A549 (cell line): Measurements from ENCODE around the gene PAM. TPM values are rescaled to one million over a fixed set of nuclear protein-coding genes. Genes with fewer than 3 reads are reported as not detected.

Experiments used
- ATAC-seq, 2 experiments: fragments of 200-7000 bp in 1 of 2; fragments of >200 bp in 1 of 2; cut with Nextera tagmentation in 1 of 2; cut with Tn5 transposase in 1 of 2; 3 replicates each; pipeline versions ENCODE4 v1.8.0 to v1.9.1; 2018 to 2020; ENCODE audit warnings: mild to moderate bottlenecking in 1 of 2, moderate library complexity in 1 of 2
- CTCF ChIA-PET: fragments of 300-600 bp; sonication (Branson Sonifier 250); formaldehyde crosslinking; extraction: SDS; loops from one replicate; lab custom pipeline; 2021; ENCODE audit warnings: antibody characterized with exemption, inconsistent platforms; lab: Yijun Ruan, JAX
- POLR2A ChIA-PET: fragments of 350-600 bp; formaldehyde crosslinking; extraction: SDS; loops from one replicate; lab custom pipeline; 2021; ENCODE audit warnings: antibody characterized with exemption, inconsistent platforms; lab: Yijun Ruan, JAX
- DNase-seq, 2 experiments: peaks; one replicate each; pipeline versions ENCODE4 v3.0.0 to v3.0.0-alpha.2; 2011 to 2016; ENCODE audit warnings: low read depth in 1 of 2, low spot score in 1 of 2
- FAIRE-seq: peaks from 2 replicates; lab custom pipeline; 2011; peaks lifted over from hg19 to GRCh38; lab: Jason Lieb, UNC
- H3K27ac ChIP-seq, 2 experiments: fragments of >200 bp; sonication (Bioruptor Twin); formaldehyde crosslinking; 3 replicates each; pipeline ENCODE4 v1.5.1; 2016 to 2017
- H3K4me1 ChIP-seq: fragments of >200 bp; sonication (Bioruptor Twin); formaldehyde crosslinking; 3 replicates; pipeline ENCODE4 v1.6.1; 2016
- H3K4me2 ChIP-seq: fragments of >200 bp; sonication (Bioruptor Twin); formaldehyde crosslinking; 3 replicates; pipeline ENCODE4 v1.6.1; 2016
- H3K4me3 ChIP-seq: fragments of >200 bp; sonication (Bioruptor Twin); formaldehyde crosslinking; 3 replicates; pipeline ENCODE4 v1.5.1; 2016
- H3K9me3 ChIP-seq: fragments of >200 bp; sonication (Bioruptor Twin); formaldehyde crosslinking; 3 replicates; pipeline ENCODE4 v1.6.1; 2016
- BCL3 ChIP-seq: fragments of >200 bp; sonication (Bioruptor Twin); formaldehyde crosslinking; IDR thresholded peaks from 3 replicates; pipeline ENCODE4 v1.6.1; 2016
- CBX2 ChIP-seq: fragments of 200-600 bp; sonication (generic); IDR thresholded peaks from 2 replicates; pipeline ENCODE4 v1.6.1; 2016; ENCODE audit warnings: low read depth, mild to moderate bottlenecking, borderline replicate concordance
- CHD2 ChIP-seq: fragments of 150-350 bp; IDR thresholded peaks from 2 replicates; pipeline ENCODE4 v1.6.1; 2014; ENCODE audit warnings: low read length; ENCODE audit not compliant: partially characterized antibody
- E2F6 ChIP-seq: IDR thresholded peaks from 2 replicates; pipeline ENCODE4 v1.6.1; 2012; ENCODE audit warnings: low read depth, borderline replicate concordance
- EP300 ChIP-seq, 2 experiments: fragments of >200 bp; sonication (Bioruptor Twin); formaldehyde crosslinking; IDR thresholded peaks; 2 replicates in 1 of 2; 3 replicates in 1 of 2; pipeline ENCODE4 v1.6.1; 2016 to 2017
- FOSB ChIP-seq: fragments of 250-450 bp; sonication (Bioruptor Pico); IDR thresholded peaks from 2 replicates; pipeline ENCODE4 v1.5.0; 2020; ENCODE audit warnings: mild to moderate bottlenecking, moderate library complexity
- FOSL2 ChIP-seq, 2 experiments: fragments of 450-650 bp in 1 of 2; fragments of >200 bp in 1 of 2; sonication (Bioruptor Twin) in 1 of 2; formaldehyde crosslinking; IDR thresholded peaks; 2 replicates each; pipeline versions ENCODE4 v1.5.0 to v1.6.1; 2016 to 2020; ENCODE audit warnings: mild to moderate bottlenecking in 1 of 2, moderate library complexity in 1 of 2
- HOXB5 ChIP-seq: fragments of 250-450 bp; sonication (Bioruptor Pico); IDR thresholded peaks from 2 replicates; pipeline ENCODE4 v1.5.0; 2020; ENCODE audit warnings: mild to moderate bottlenecking, moderate library complexity
- JUN ChIP-seq, 2 experiments: fragments of >200 bp; sonication (Bioruptor Twin); formaldehyde crosslinking; IDR thresholded peaks; 2 replicates in 1 of 2; 3 replicates in 1 of 2; pipeline ENCODE4 v1.6.1; 2016 to 2017
- JUNB ChIP-seq: fragments of >200 bp; sonication (Bioruptor Twin); formaldehyde crosslinking; IDR thresholded peaks from 2 replicates; pipeline ENCODE4 v1.6.1; 2016
- KDM5A ChIP-seq: fragments of 200-600 bp; sonication (generic); IDR thresholded peaks from 2 replicates; pipeline ENCODE4 v1.6.1; 2016; ENCODE audit warnings: antibody characterized with exemption, mild to moderate bottlenecking
- NPAS2 ChIP-seq: fragments of 250-450 bp; sonication (Bioruptor Pico); IDR thresholded peaks from 2 replicates; pipeline ENCODE4 v1.8.0; 2022; ENCODE audit warnings: mild to moderate bottlenecking, moderate library complexity, borderline replicate concordance
- NR3C1 ChIP-seq: fragments of >200 bp; sonication (Bioruptor Twin); formaldehyde crosslinking; IDR thresholded peaks from 3 replicates; pipeline ENCODE4 v1.6.1; 2017
- REST ChIP-seq: fragments of 200-600 bp; sonication (generic); IDR thresholded peaks from 2 replicates; pipeline ENCODE4 v1.6.1; 2016; ENCODE audit warnings: antibody characterized with exemption, mild to moderate bottlenecking, moderate library complexity
- TFCP2L1 ChIP-seq: fragments of 250-450 bp; sonication (Bioruptor Pico); IDR thresholded peaks from 2 replicates; pipeline ENCODE4 v1.5.0; 2021; ENCODE audit warnings: mild to moderate bottlenecking
- USF2 ChIP-seq: fragments of 450-650 bp; IDR thresholded peaks from 2 replicates; pipeline ENCODE4 v1.6.1; 2014; ENCODE audit warnings: antibody characterized with exemption
- WGBS: methylation state at CpG from one replicate; pipeline ENCODE4 v1.1.6; 2017; ENCODE audit errors: missing lambda C conversion rate; 5-methylcytosine and 5-hydroxymethylcytosine counted together
- polyA plus RNA-seq, 4 experiments: library from polyadenylated mRNA; depleted of rRNA in 3 of 4; stranded (reverse); fragments of >200 nt; fragmentation: RNase III in 1 of 4; extraction: RNeasy Plus Mini Kit Qiagen cat#74134 plus additional on column Dnase treatment in 1 of 4; gene quantifications; 2 replicates in 3 of 4; 3 replicates in 1 of 4; pipeline ENCODE4 v1.2.3, GENCODE V29; 2011 to 2017

PAM gene
- polyA plus RNA-seq, 2 of the 4 experiments (the other 2 are of a cell fraction) = 21.5 to 25.1 TPM

GRCh38 chr5:102811972-102812371 is 56.9 kb downstream of the PAM start:
- no peak for TF ChIP-seq BCL3
- TF ChIP-seq HOXB5 = no peak
- 0 out of 2 replicates have a peak, but pooled peaks have one; percentile 23 for TF ChIP-seq FOSL2 (IDR thresholded peaks at IDR 0.05)
- TF ChIP-seq FOSL2 (CRISPR knock-in tag; IDR thresholded peaks at IDR 0.05) = no peak
- TF ChIP-seq TFCP2L1 (CRISPR knock-in tag) = no peak
- no peak for TF ChIP-seq CHD2
- TF ChIP-seq REST = no peak
- no peak for TF ChIP-seq EP300 (IDR thresholded peaks at IDR 0.05)
- TF ChIP-seq JUNB = no peak
- ChIA-PET POLR2A (no interaction called here), CTCF (interaction anchor here (0.7 kb wide), 1 partner anchor 160 kb away, joined by 3 read pairs; no protein-coding TSS in a partner anchor)
- Histone ChIP-seq H3K4me3 (no peak overlapping the region), H3K9me3 (no peaks in the 10 kb centered on the region), H3K27ac (no peak overlapping the region), H3K4me2 (no peak overlapping the region), H3K4me1 (peaks cover 6% of the 10 kb centered on the region; the same call in 1 of the 3 replicates)
- FAIRE-seq (peak; percentile 13), DNase-seq (peak; percentile 2 to 3), ATAC-seq (no peak)
- 43% methylated on average over 2 of the region's 2 CpGs for WGBS

- peaks cover 6% of the 10 kb centered on the region; the same call in 1 of the 3 replicates for H3K4me1 ChIP-seq
- H3K27ac ChIP-seq = no peak overlapping the region
- ATAC-seq (no peak), DNase-seq (no peak), FAIRE-seq (no peak)
- ChIA-PET POLR2A (no interaction called here), CTCF (interaction anchor here (1.2 kb wide), 1 partner anchor 14 kb away, joined by 4 read pairs; no protein-coding TSS in a partner anchor)
- H3K4me2 ChIP-seq = no peak overlapping the region
- no peaks in the 10 kb centered on the region for H3K9me3 ChIP-seq
- H3K4me3 ChIP-seq = no peak overlapping the region
- 0% methylated on average over 1 of the region's 1 CpG for WGBS
- TF ChIP-seq KDM5A = no peak
- no peak for TF ChIP-seq JUN (IDR thresholded peaks at IDR 0.05)
- TF ChIP-seq FOSB = no peak
Measured at GRCh38 chr5:102813740-102814139, 58.6 kb downstream of the PAM start.

- no peak for ATAC-seq
- ChIA-PET CTCF (no interaction called here), POLR2A (no interaction called here)
- Histone ChIP-seq H3K4me2 (no peak overlapping the region), H3K9me3 (no peaks in the 10 kb centered on the region), H3K4me1 (peaks cover 6% of the 10 kb centered on the region; the same call in 1 of the 3 replicates), H3K27ac (no peak overlapping the region), H3K4me3 (no peak overlapping the region)
- peak; percentile 49 for FAIRE-seq
- 36% methylated on average over 4 of the region's 4 CpGs for WGBS
- TF ChIP-seq USF2 (no peak), FOSL2 (IDR thresholded peaks at IDR 0.05) (no peak), FOSL2 (CRISPR knock-in tag; IDR thresholded peaks at IDR 0.05) (no peak), E2F6 (no peak), CBX2 (no peak), NPAS2 (CRISPR knock-in tag) (no peak), NR3C1 (no peak), JUN (IDR thresholded peaks at IDR 0.05) (no peak)
- no peak for DNase-seq
Measured at GRCh38 chr5:102815084-102815483, 60.0 kb downstream of the PAM start.
